Measurements from ENCODE around the gene ELL.
A peak's percentile ranks its signal among the peaks of the same experiment; 100 is the strongest.

The ELL gene

GRCh38 chr19:18490728-18491127 lies 31.1 kb downstream of the ELL start:
- no peak for DNase-seq

- DNase-seq: no peak
Measured at GRCh38 chr19:18489627-18490184, 32.2 kb downstream of the ELL start.

GRCh38 chr19:18488838-18489626 lies 32.8 kb downstream of the ELL start:
- DNase-seq: peak in 5 of 51 donors; percentile 13 to 40 (median 26)

- peak in 10 of 51 donors; percentile 8 to 43 (median 18) for DNase-seq
Measured at GRCh38 chr19:18488403-18488723, 33.5 kb downstream of the ELL start.

- DNase-seq: peak in 1 of 51 donors; percentile 17
Measured at GRCh38 chr19:18487576-18488402, 34.1 kb downstream of the ELL start.

GRCh38 chr19:18486746-18487145 lies 35.1 kb downstream of the ELL start:
- no peak for DNase-seq

- no peak for DNase-seq
Measured at GRCh38 chr19:18484992-18485391, 36.9 kb downstream of the ELL start.

GRCh38 chr19:18483119-18483890 lies 38.6 kb downstream of the ELL start:
- no peak for DNase-seq

GRCh38 chr19:18481505-18482222 lies 40.2 kb downstream of the ELL start:
- DNase-seq: peak in 1 of 51 donors; percentile 40

- peak in 5 of 51 donors; percentile 11 to 53 (median 20) for DNase-seq
Measured at GRCh38 chr19:18480006-18480691, 41.7 kb downstream of the ELL start.

GRCh38 chr19:18478545-18479311 lies 43.1 kb downstream of the ELL start:
- peak in 28 of 51 donors; percentile 9 to 65 (median 26) for DNase-seq

- DNase-seq: no peak
Measured at GRCh38 chr19:18477974-18478373, 43.9 kb downstream of the ELL start.

GRCh38 chr19:18477042-18477779 lies 44.7 kb downstream of the ELL start:
- DNase-seq: no peak

- DNase-seq: no peak
Measured at GRCh38 chr19:18476507-18477041, 45.3 kb downstream of the ELL start.

- DNase-seq: no peak
Measured at GRCh38 chr19:18475762-18476331, 46.0 kb downstream of the ELL start.

- no peak for DNase-seq
Measured at GRCh38 chr19:18475004-18475453, 46.8 kb downstream of the ELL start.

- no peak for DNase-seq
Measured at GRCh38 chr19:18474366-18474887, 47.4 kb downstream of the ELL start.

GRCh38 chr19:18473706-18474087 lies 48.2 kb downstream of the ELL start:
- no peak for DNase-seq

All from hypothalamus (tissue), 51 donors.